Measurements from ENCODE around the gene CMTM2.
A peak's percentile ranks its signal among the peaks of the same experiment; 100 is the strongest.

CMTM2 gene

GRCh38 chr16:66580605-66581209 lies 1.4 kb downstream of the CMTM2 start:
- TF ChIP-seq, protein P1, sequence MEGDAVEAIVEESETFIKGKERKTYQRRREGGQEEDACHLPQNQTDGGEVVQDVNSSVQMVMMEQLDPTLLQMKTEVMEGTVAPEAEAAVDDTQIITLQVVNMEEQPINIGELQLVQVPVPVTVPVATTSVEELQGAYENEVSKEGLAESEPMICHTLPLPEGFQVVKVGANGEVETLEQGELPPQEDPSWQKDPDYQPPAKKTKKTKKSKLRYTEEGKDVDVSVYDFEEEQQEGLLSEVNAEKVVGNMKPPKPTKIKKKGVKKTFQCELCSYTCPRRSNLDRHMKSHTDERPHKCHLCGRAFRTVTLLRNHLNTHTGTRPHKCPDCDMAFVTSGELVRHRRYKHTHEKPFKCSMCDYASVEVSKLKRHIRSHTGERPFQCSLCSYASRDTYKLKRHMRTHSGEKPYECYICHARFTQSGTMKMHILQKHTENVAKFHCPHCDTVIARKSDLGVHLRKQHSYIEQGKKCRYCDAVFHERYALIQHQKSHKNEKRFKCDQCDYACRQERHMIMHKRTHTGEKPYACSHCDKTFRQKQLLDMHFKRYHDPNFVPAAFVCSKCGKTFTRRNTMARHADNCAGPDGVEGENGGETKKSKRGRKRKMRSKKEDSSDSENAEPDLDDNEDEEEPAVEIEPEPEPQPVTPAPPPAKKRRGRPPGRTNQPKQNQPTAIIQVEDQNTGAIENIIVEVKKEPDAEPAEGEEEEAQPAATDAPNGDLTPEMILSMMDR (IDR thresholded peaks at IDR 0.05; ENCODE audit: low read depth, low read length, missing control alignments): peak; percentile 6
- no peak overlapping the region for H3K4me3 ChIP-seq (replicated peaks; ENCODE audit: low read depth, low read length)
- DNase-seq (ENCODE audit: extremely low read depth, low read depth): peak; percentile 61

- DNase-seq (ENCODE audit: extremely low read depth, low read depth): no peak
- H3K4me3 ChIP-seq (replicated peaks; ENCODE audit: low read depth, low read length): no peak overlapping the region
- TF ChIP-seq, protein P1 (IDR thresholded peaks at IDR 0.05; ENCODE audit: low read depth, low read length, missing control alignments): no peak
Observed at GRCh38 chr16:66581246-66581952, 2.1 kb downstream of the CMTM2 start.

DNA sequence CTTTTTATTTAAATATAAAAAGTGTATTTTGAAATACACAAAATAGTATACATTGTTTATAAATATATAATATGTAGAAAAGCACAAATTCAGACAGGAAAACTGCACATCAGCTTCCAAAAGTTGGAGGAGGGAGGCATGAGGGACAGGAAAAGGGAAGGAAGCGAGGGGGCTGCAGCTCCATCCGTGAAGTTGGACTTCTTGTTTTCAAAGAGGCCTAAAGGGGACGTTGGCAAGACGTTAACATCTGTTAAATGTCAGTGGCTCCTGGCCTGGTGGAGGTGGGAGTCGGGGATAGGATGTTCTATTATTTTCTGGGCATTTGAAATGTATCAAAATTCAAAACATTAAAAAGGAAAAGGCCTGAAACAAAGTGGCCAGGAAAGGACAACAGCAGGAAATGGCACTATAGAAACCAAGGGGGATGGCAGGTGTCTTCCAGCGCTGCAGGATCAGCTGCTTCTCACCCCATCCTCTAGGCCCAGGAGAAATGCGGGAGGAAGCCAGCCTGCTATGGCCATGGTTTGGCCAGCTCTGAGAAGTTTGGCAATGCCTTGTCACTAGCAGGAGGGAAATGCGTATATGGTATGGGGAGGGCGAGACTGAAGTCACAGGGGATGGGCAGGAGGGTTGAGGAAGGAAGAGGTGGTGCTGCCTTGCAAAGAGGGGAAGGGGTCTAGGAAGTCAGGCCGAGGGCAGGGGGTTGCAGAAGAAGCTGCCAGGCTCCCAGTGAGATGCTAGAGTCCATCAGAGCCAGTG lies 6.4 kb downstream of the CMTM2 start:
- TF ChIP-seq, protein P1 (IDR thresholded peaks at IDR 0.05; ENCODE audit: low read depth, low read length, missing control alignments): no peak
- H3K4me3 ChIP-seq (replicated peaks; ENCODE audit: low read depth, low read length): no peak overlapping the region
- DNase-seq (ENCODE audit: extremely low read depth, low read depth): no peak

DNA sequence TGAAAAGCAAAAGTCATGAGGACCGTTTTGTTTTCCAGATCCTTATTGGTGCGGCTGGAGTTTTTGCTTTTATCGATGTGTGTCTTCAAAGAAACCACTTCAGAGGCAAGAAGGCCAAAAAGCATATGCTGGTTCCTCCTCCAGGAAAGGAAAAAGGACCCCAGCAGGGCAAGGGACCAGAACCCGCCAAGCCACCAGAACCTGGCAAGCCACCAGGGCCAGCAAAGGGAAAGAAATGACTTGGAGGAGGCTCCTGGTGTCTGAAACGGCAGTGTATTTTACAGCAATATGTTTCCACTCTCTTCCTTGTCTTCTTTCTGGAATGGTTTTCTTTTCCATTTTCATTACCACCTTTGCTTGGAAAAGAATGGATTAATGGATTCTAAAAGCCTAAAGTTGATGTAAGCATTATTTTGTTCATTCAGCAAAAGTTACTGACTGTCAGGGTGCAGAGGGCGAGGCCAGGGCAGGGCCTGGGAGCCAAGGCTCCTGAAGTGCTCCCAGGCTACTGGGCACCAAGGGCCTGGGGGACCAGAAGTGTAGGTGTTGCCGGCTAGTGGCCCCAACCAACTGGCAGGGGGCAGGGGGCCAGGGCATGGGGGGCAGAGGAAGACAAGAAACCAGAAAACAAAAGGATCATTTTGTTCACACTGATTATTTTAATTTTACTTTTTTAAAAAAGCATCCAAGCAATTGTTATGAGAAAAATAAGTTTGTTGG lies 8.8 kb downstream of the CMTM2 start:
- TF ChIP-seq, protein P1 (IDR thresholded peaks at IDR 0.05; ENCODE audit: low read depth, low read length, missing control alignments): no peak
- no peak for DNase-seq (ENCODE audit: extremely low read depth, low read depth)
- H3K4me3 ChIP-seq (replicated peaks; ENCODE audit: low read depth, low read length): no peak overlapping the region

DNA sequence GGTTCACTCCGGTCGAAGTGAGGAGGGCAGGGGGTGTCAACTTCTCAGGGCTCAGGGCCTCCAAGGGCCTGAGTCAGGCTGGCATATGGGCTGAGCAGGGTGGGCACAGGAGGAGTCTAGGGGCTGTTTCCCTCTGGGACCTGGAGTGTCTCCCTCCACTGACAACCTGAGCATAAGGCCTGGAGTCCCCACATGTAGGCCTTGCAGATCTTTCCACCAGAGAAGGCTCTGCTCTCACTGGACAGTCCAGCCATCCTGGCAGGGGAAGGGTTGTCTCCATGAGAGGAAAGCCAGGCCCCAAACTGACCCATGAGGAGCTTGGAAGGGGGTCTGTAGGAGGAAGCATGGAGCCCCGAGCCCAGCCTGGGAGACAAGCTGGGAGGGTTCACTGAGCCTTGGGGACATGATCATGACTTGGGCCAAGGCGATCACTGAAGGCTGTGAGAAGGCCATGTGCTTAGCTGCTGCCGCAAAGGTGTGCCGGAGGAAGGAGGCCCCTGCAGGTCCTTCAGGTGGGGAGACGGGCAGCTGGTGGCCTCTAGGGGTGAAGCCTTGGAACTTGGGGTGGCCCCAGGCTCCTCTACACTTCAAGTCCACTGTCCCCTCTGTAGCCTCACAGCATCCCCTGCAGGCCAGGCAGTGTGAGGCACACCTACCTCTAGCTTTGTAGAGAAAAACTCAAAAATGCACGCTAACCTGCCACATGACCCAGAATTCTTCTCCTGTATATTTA lies 9.9 kb downstream of the CMTM2 start:
- no peak overlapping the region for H3K4me3 ChIP-seq (replicated peaks; ENCODE audit: low read depth, low read length)
- DNase-seq (ENCODE audit: extremely low read depth, low read depth): no peak
- TF ChIP-seq, protein P1 (IDR thresholded peaks at IDR 0.05; ENCODE audit: low read depth, low read length, missing control alignments): peak; percentile 62

- no peak overlapping the region for H3K4me3 ChIP-seq (replicated peaks; ENCODE audit: low read depth, low read length)
- no peak for DNase-seq (ENCODE audit: extremely low read depth, low read depth)
- TF ChIP-seq, protein P1 (IDR thresholded peaks at IDR 0.05; ENCODE audit: low read depth, low read length, missing control alignments): no peak
Observed at GRCh38 chr16:66590322-66590721, 11.1 kb downstream of the CMTM2 start.
